ENCODE data around the gene CCL2.

Gene CCL2

DNA sequence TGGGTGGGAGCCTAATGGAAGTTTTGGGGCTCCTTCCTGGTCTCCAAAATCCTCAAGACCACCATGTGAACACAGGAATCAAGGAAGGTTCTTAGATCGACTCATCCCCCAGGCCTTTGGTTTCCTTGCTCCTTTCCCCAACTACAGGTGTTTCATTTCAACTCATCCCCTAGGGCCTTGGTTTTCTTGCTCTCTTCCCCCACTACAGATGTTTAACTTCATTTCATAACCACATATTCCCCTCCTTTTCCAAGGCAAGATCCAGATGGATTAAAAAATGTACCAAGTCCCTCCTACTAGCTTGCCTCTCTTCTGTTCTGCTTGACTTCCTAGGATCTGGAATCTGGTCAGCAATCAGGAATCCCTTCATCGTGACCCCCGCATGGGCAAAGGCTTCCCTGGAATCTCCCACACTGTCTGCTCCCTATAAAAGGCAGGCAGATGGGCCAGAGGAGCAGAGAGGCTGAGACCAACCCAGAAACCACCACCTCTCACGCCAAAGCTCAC, 30.3 kb downstream of the CCL2 start, which contains the start of gene CCL11:
TSS of gene CCL11 (plus strand) at position 457 of the 507 bp plus-strand sequence. CDS start 67 bp downstream, outside the sequence.
- TF ChIP-seq TAF1 (IDR thresholded peaks at IDR 0.05; ENCODE audit: borderline replicate concordance, insufficient read depth, low read length) (no peak), SIN3A (IDR thresholded peaks at IDR 0.05; ENCODE audit: borderline replicate concordance, insufficient read depth, low read length) (no peak), FOXP2 (optimal IDR thresholded peaks at IDR 0.05; ENCODE audit: borderline replicate concordance, extremely low read depth, extremely low read length, insufficient read depth) (no peak), POLR2AphosphoS5 (IDR thresholded peaks at IDR 0.05; ENCODE audit: low read depth, low read length) (no peak)
- TF ChIP-seq, protein P1, sequence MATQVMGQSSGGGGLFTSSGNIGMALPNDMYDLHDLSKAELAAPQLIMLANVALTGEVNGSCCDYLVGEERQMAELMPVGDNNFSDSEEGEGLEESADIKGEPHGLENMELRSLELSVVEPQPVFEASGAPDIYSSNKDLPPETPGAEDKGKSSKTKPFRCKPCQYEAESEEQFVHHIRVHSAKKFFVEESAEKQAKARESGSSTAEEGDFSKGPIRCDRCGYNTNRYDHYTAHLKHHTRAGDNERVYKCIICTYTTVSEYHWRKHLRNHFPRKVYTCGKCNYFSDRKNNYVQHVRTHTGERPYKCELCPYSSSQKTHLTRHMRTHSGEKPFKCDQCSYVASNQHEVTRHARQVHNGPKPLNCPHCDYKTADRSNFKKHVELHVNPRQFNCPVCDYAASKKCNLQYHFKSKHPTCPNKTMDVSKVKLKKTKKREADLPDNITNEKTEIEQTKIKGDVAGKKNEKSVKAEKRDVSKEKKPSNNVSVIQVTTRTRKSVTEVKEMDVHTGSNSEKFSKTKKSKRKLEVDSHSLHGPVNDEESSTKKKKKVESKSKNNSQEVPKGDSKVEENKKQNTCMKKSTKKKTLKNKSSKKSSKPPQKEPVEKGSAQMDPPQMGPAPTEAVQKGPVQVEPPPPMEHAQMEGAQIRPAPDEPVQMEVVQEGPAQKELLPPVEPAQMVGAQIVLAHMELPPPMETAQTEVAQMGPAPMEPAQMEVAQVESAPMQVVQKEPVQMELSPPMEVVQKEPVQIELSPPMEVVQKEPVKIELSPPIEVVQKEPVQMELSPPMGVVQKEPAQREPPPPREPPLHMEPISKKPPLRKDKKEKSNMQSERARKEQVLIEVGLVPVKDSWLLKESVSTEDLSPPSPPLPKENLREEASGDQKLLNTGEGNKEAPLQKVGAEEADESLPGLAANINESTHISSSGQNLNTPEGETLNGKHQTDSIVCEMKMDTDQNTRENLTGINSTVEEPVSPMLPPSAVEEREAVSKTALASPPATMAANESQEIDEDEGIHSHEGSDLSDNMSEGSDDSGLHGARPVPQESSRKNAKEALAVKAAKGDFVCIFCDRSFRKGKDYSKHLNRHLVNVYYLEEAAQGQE (IDR thresholded peaks at IDR 0.05; ENCODE audit: insufficient read depth in 1 of 2, low read depth in 2 of 2, low read length in 2 of 2) = no peak

DNA sequence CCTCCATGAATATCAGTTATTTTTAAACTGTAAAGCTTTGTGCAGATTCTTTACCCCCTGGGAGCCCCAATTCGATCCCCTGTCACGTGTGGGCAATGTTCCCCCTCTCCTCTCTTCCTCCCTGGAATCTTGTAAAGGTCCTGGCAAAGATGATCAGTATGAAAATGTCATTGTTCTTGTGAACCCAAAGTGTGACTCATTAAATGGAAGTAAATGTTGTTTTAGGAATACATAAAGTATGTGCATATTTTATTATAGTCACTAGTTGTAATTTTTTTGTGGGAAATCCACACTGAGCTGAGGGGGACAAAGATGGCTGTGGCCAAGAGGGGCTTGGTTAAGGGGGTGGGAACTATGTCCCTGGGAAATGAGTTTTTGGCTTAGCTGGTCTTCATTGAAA, 32.8 kb downstream of the CCL2 start:
- TF ChIP-seq SIN3A (IDR thresholded peaks at IDR 0.05; ENCODE audit: borderline replicate concordance, insufficient read depth, low read length) (no peak), TAF1 (IDR thresholded peaks at IDR 0.05; ENCODE audit: borderline replicate concordance, insufficient read depth, low read length) (no peak), POLR2AphosphoS5 (IDR thresholded peaks at IDR 0.05; ENCODE audit: low read depth, low read length) (no peak), FOXP2 (optimal IDR thresholded peaks at IDR 0.05; ENCODE audit: borderline replicate concordance, extremely low read depth, extremely low read length, insufficient read depth) (no peak)
- TF ChIP-seq, protein P1 (IDR thresholded peaks at IDR 0.05; ENCODE audit: insufficient read depth in 1 of 2, low read depth in 2 of 2, low read length in 2 of 2) = no peak

DNA sequence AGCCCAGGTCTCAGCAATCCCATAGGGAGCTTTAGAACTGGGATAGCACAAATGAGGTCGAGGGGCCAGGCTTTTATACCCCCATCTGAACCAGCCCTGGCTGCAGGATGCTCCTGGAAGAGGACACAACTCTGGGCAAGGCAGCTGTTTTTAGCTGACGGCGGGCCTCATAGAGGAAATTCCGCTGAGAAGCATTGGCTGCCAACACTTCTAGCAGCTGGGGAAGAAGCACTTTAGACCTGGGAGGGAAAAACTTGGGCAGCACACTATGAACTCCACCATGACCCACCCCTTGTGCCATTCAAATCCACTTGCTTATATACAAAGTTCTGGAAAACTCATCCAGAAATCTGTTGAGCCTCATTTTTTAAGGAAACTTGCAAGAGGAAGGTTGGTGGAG, 35.5 kb downstream of the CCL2 start:
- TF ChIP-seq FOXP2 (optimal IDR thresholded peaks at IDR 0.05; ENCODE audit: borderline replicate concordance, extremely low read depth, extremely low read length, insufficient read depth) (no peak), SIN3A (IDR thresholded peaks at IDR 0.05; ENCODE audit: borderline replicate concordance, insufficient read depth, low read length) (no peak), TAF1 (IDR thresholded peaks at IDR 0.05; ENCODE audit: borderline replicate concordance, insufficient read depth, low read length) (no peak), POLR2AphosphoS5 (IDR thresholded peaks at IDR 0.05; ENCODE audit: low read depth, low read length) (no peak)
- TF ChIP-seq, protein P1 (IDR thresholded peaks at IDR 0.05; ENCODE audit: insufficient read depth in 1 of 2, low read depth in 2 of 2, low read length in 2 of 2) = no peak

DNA sequence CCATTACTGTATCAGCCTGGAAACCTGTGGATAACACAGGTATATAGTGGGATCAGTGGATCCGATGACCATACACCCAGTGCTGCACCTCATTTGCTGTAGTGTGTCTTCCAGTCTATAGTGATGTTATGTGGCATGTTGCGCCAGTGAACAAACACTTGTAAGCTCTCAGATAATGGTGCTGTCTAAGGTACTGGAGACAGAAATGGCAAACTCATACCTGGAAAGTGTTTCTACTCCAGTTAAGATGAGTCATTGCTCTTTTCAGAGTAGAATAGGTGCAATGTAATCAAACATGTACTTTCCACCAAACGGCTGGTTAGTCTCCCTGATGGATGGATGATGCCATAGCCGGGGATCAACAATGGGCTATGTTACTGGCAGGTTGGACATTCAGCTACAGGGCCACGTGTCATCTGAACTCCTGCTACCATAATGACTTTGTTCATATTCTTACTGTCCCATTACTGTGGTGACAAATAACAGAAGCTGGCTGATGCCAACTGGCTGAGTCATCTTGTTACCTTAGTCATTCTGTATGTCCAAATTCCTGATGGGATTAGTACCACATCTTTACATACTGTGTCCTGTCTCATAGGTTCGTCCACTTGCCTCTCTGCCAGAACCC, 36.8 kb downstream of the CCL2 start:
- TF ChIP-seq, protein P1 (IDR thresholded peaks at IDR 0.05; ENCODE audit: insufficient read depth in 1 of 2, low read depth in 2 of 2, low read length in 2 of 2) = peak; percentile 44 to 84; a peak in 3 of 4 replicates
- TF ChIP-seq POLR2AphosphoS5 (IDR thresholded peaks at IDR 0.05; ENCODE audit: low read depth, low read length) = no peak
